Measurements from ENCODE around the gene DAD1.
"Not testable (repeated sequence)": the region's sequence is repeated elsewhere in the genome, so short reads cannot be mapped to it uniquely, and the experiment has no call there.

DAD1 gene

DNA sequence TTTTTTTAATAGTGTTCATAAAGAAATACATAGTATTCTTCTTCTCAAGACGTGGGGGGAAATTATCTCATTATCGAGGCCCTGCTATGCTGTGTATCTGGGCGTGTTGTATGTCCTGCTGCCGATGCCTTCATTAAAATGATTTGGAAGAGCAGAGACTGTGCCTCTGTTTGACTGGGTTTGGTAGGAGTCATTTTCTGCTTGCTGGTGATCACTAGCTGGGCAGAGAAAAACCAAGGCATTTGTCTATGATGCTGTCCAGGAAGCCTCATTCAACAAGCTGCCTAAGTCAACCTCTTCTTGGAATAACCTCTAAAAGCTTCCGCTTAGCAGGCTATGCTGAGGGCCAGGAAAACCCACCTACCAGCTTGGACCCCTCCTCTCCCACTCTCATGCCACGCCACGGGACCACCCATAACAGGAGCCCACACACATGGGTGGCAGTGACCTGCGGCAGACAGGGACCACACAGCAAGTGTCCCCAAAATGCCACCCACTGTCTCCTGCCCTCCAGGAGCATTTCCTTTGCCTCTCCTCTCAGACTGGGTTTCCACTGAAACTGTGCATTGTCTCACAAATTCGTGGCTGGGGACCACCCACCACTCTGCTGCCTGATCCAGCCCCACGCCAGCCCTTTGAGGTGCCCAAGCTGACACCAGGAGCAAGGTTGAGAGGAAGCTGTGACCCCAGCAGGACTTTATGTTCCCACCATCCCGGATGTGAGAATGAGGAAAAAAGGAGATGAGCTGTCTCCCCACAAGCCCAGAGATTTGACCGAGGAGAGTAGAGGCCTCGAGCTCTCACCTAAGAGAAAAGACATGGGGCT, 36.8 kb downstream of the DAD1 start:
- no peak for DNase-seq (ENCODE audit: low spot score)

DNA sequence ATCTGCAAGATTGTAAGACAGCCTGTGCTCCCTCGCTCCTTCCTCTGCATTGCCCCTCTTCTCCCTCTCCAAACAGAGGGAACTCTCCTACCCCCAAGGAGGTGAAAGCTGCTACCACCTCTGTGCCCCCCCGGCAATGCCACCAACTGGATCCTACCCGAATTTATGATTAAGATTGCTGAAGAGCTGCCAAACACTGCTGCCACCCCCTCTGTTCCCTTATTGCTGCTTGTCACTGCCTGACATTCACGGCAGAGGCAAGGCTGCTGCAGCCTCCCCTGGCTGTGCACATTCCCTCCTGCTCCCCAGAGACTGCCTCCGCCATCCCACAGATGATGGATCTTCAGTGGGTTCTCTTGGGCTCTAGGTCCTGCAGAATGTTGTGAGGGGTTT, 37.4 kb downstream of the DAD1 start:
- DNase-seq (ENCODE audit: low spot score): no peak

DNA sequence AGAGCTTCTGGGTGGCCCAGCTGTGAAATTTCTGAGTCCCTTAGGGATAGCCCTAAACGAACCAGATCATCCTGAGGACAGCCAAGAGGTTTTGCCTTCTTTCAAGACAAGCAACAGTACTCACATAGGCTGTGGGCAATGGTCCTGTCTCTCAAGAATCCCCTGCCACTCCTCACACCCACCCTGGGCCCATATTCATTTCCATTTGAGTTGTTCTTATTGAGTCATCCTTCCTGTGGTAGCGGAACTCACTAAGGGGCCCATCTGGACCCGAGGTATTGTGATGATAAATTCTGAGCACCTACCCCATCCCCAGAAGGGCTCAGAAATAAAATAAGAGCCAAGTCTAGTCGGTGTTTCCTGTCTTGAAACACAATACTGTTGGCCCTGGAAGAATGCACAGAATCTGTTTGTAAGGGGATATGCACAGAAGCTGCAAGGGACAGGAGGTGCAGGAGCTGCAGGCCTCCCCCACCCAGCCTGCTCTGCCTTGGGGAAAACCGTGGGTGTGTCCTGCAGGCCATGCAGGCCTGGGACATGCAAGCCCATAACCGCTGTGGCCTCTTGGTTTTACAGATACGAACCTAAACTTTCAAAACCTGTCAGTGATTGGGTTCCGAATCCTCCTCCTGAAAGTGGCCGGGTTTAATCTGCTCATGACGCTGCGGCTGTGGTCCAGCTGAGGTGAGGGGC, 38.9 kb downstream of the DAD1 start:
- no peak for DNase-seq (ENCODE audit: low spot score)

DNA sequence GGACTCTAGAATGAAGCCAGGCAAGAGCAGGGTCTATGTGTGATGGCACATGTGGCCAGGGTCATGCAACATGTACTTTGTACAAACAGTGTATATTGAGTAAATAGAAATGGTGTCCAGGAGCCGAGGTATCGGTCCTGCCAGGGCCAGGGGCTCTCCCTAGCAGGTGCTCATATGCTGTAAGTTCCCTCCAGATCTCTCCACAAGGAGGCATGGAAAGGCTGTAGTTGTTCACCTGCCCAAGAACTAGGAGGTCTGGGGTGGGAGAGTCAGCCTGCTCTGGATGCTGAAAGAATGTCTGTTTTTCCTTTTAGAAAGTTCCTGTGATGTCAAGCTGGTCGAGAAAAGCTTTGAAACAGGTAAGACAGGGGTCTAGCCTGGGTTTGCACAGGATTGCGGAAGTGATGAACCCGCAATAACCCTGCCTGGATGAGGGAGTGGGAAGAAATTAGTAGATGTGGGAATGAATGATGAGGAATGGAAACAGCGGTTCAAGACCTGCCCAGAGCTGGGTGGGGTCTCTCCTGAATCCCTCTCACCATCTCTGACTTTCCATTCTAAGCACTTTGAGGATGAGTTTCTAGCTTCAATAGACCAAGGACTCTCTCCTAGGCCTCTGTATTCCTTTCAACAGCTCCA, 39.6 kb downstream of the DAD1 start:
- DNase-seq (ENCODE audit: low spot score): no peak

DNA sequence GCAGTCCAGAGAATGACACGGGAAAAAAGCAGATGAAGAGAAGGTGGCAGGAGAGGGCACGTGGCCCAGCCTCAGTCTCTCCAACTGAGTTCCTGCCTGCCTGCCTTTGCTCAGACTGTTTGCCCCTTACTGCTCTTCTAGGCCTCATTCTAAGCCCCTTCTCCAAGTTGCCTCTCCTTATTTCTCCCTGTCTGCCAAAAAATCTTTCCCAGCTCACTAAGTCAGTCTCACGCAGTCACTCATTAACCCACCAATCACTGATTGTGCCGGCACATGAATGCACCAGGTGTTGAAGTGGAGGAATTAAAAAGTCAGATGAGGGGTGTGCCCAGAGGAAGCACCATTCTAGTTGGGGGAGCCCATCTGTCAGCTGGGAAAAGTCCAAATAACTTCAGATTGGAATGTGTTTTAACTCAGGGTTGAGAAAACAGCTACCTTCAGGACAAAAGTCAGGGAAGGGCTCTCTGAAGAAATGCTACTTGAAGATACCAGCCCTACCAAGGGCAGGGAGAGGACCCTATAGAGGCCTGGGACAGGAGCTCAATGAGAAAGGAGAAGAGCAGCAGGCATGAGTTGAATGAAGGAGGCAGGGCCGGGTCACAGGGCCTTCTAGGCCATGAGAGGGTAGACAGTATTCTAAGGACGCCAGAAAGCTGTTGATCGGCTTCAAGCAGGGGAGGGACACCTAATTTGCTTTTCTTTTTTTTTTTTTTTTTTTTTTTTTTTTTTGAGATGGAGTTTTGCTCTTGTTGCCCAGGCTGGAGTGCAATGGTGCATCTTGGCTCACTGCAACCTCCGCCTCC, 40.9 kb downstream of the DAD1 start:
- DNase-seq (ENCODE audit: low spot score): no peak

DNA sequence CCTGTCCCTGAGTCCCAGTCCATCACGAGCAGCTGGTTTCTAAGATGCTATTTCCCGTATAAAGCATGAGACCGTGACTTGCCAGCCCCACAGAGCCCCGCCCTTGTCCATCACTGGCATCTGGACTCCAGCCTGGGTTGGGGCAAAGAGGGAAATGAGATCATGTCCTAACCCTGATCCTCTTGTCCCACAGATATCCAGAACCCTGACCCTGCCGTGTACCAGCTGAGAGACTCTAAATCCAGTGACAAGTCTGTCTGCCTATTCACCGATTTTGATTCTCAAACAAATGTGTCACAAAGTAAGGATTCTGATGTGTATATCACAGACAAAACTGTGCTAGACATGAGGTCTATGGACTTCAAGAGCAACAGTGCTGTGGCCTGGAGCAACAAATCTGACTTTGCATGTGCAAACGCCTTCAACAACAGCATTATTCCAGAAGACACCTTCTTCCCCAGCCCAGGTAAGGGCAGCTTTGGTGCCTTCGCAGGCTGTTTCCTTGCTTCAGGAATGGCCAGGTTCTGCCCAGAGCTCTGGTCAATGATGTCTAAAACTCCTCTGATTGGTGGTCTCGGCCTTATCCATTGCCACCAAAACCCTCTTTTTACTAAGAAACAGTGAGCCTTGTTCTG, 41.6 kb downstream of the DAD1 start:
- DNase-seq (ENCODE audit: low spot score): no peak

DNA sequence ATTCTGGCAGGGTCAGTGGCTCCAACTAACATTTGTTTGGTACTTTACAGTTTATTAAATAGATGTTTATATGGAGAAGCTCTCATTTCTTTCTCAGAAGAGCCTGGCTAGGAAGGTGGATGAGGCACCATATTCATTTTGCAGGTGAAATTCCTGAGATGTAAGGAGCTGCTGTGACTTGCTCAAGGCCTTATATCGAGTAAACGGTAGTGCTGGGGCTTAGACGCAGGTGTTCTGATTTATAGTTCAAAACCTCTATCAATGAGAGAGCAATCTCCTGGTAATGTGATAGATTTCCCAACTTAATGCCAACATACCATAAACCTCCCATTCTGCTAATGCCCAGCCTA, 42.3 kb downstream of the DAD1 start:
- DNase-seq (ENCODE audit: low spot score): no peak

DNA sequence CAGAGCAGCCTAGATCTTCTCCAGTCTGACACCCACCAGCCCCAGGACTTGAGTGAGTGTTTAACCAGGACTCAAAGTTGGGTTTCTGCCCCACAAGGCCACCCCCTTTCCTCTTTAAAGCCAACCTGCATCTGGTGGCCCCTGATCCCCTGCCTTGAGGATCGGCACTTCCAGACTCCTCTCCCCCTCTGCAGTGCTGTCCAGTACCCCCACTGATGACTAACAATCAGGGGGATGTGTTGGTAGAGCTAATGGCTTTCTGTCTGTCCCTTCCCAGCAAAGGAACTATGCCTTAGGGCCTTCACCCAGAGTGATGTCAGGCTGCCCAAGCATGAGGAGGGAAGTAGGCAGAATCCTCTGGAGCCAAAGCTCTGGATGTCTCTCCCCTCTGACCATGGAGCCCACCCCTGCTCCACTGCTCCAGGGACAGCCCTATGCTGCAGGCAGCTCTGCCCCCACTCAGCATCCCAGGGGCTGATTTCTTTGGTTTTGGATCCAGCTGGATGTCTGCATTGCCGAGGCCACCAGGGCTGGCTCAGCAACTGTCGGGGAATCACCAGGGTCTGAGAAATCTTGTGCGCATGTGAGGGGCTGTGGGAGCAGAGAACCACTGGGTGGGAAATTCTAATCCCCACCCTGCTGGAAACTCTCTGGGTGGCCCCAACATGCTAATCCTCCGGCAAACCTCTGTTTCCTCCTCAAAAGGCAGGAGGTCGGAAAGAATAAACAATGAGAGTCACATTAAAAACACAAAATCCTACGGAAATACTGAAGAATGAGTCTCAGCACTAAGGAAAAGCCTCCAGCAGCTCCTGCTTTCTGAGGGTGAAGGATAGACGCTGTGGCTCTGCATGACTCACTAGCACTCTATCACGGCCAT, 42.9 kb downstream of the DAD1 start:
- DNase-seq (ENCODE audit: low spot score): no peak

DNA sequence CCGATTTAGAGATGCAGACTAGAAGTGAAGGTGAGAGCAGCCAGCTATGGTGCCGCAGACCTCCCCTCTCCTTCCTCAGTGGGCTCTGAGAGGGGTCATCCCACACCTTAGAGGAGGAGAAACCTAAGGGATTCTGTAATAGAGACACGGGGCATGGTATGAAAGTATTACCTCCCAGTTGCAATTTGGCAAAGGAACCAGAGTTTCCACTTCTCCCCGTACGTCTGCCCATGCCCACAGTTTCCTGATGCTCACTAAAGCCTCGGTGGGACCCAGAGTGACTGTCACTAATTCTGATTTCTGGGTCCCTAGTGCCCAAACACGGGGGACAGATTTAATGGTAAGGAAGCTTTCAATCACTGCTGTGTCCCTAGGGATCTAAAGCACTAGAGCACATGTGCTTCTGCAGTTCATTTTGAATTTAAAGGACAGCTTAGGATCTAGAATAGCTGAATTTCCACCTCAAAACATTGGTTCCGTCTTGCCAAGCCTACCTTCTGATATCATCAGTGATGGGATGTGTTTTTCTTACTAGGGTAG, 44.1 kb downstream of the DAD1 start:
- DNase-seq (ENCODE audit: low spot score): no peak

DNA sequence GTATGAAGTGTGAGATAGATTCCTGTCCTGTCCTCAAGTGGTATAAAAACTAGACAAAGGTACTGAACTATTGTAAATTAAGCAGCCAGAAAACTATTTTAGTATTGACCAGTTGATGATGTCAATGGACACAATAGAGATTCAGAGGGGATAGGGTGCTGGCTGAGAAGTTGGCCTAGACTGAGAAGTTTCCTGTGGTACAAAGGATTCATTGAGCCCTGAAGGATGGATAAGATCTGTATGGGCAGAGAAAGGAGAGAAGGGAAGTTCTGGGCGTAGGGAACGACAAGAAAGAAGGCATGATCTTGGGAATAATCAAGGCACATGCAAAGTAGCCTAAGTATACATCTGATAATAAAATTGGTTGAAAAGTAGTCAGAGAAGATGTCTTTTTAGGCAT, 44.6 kb downstream of the DAD1 start:
- no peak for DNase-seq (ENCODE audit: low spot score)

DNA sequence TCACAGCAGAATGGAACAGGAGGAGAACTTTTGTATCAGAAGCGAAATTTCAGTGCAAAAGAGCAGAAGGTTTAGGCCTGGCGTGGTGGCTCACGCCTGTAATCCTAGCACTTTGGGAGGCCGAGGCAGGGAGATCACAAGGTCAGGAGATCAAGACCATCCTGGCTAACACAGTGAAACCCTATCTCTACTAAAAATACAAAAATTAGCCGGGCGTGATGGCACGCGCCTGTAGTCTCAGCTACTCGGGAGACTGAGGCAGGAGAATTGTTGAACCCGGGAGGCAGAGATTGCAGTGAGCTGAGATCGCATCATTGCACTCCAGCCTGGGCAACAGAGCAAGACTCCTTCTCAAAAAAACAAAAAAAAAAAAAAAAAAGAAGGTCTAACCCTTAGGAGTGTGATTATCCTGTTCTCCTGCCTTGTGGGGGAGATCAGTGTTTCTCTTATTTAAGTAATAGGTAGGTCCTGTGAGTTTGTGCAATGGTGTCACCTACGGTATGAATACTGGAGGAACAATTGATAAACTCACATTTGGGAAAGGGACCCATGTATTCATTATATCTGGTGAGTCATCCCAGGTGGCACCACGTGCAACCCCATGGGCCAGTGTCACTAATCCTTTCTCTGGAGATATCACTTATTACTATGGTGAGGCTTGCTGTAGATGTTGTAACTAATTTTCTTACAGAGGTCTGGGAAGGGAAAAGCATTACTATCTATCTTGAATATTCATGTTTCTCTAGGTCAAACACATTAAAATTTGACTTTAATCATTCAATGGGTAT, 45.3 kb downstream of the DAD1 start:
- not testable (repeated sequence) for DNase-seq (ENCODE audit: low spot score)

DNA sequence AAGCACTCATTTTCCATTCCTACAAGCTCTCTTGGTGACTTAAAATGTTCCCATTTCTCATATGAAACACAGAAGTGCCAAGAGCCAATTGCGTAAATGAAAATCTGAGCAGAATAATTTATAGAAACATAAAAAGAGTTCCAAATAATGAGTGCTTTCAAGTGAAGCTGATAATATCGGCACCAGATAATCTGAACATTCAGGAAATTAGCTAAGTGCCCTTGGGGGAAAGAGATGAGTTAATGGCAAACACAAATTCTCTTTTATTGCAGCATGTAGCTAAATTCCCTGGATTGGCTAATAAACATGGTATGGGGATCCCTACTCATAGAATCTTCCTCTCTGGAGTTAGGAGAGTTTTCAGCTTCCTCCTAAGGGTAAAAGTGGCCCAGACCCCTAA, 46.7 kb downstream of the DAD1 start:
- DNase-seq (ENCODE audit: low spot score): no peak

DNA sequence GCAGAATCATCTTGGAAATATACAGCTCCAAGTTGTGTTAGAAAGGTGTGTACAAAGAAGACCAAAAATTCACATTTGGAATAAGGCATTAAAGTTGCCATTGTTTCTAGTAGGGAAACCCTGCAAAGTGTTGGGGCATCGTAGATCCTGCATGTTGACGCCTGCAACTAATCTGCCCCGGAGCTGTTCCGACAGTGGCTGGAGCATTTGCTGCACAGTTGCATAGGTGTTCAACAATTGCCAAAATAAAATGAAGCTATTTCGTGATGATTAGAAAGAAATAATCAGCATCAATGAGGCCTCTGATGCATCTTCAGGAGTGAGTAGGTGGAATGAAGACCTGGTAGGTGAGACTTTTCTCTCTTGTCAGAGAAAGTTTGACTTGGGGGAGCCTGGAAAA, 47.3 kb downstream of the DAD1 start:
- no peak for DNase-seq (ENCODE audit: low spot score)

DNA sequence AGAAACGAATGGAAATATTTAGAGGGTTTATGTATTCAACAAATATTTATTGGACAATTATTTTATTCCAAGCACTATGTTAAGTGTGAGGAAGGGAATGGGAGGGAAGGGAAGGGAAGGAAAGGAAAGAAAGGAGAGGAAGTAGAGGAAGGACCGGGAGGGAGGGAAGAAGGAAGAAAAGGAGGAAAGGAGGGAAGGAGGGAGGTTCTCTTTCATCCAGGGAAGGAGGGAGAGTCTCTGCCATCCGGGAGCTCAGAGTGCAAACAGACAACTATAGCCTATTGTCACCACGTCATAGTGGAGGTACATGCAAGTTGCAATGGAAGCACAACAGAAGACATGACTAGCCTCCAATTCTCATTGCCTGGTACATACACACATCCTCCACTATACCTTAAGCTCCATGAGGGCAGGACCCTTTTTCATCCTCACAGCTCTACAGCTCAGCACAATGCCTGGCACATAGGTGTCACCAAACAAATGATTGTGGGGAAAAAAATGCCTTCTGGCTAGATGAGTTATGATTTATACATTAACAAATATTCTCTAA, 48.1 kb downstream of the DAD1 start:
- DNase-seq (ENCODE audit: low spot score): no peak

DNA sequence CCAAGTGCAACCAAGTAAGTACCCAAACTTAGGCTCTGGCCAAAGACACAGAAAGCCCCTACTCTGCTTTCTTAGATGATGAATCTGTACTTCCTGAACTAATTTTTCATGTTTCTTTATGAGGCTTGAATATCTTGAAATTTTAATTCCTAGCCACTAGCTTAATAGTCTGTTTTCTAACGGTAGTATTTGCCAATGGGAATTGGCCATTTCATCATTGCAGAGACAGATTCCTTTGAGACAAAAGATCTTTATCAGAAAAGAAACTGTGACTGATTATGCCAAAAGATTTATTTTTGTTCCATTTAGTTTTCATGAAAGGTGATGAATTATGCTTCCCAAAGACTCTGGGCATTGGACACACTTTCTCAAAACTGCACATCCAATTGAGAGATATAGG, 48.7 kb downstream of the DAD1 start:
- no peak for DNase-seq (ENCODE audit: low spot score)

DNA sequence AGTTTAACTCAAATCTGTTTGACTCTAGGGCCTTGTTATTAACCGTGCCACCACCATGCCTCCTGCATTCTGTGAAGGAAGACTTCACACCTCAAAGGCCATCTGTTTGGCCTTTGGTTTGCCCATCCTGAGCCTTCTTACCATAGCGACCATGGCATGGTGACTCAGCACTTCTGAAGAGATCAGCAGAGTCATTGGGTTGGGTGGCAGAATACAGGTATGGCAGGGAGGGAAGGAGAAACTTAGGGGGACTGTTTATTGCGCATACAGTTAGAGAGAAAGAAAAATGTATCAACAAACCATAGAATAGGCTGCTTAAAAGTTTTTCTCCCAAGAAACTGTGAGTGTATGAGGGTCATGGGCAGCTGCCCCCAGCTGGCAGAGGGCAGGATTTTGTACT, 49.2 kb downstream of the DAD1 start:
- no peak for DNase-seq (ENCODE audit: low spot score)

DNA sequence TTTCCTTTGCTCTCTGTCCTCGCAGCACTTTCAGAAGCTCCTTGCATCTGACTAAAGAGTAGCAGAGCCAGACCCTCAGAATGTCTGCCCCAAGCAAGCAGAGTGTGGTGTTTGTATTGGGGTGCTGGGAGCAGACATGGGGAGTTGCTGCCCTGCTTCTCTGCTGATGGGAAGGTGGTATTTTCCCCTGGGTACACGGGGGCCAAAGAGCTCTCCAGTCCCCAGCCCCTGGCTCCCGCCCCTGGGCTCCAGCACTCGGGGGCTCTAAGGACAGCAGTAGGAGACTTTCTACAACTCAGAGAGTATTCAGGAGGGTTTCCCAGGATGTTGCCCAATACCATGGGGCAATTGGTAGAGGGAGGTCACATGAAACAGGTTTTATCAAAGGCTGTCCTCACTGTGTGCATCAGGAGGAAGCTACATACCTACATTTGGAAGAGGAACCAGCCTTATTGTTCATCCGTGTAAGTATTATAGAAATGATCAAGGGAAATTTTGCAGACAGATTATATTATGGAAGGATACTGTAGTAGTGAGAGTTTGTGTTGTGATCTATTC, 50.3 kb downstream of the DAD1 start:
- DNase-seq (ENCODE audit: low spot score): no peak

DNA sequence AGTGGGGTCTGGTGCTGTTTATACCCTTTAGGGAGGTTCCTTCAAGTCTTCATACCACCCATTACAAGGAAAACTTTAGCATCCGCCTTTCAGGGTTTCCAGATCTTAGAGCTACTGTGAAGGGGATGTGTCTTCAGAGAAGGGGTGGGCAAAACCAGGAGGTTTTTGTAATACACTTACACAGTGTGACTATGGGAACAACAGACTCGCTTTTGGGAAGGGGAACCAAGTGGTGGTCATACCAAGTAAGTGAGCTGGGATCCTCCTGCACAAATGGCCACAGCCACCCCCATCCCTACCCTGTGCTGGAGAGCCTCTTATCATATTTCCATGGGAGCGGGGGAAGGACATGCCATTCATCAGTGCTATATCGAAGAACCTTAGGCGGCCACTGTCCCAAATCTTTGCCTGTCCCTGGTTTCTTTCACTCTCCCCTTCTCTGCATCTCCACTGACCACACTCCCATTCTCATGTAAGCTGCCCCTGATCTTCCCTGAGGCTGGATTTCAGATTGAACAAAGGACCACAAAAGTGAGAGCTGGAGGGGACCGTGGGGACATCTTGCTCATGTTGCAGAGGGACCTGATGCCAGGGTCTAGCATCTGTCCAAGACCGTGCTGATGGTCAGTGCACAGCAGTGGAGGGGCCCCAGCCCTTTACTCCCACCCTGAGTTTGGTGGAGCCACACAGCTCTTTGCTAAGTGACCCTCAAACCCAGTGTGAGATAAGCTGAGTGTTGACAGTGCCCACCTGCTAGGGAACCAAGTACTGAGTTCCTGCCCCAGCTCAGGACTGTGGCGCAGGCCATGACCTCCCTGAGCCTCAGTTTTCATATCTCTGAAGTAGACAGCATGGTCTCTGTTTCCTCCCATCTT, 51.4 kb downstream of the DAD1 start:
- no peak for DNase-seq (ENCODE audit: low spot score)

Measured in SW480 (cell line).